IMR-90 (cell line): ENCODE data around the gene EIF1AX. TPM values are rescaled to one million over a fixed set of nuclear protein-coding genes. Genes with fewer than 3 reads are reported as not detected.

Source experiments
- ATAC-seq: fragments of 200-7000 bp; cut with Tn5 transposase; 2 replicates; pipeline ENCODE4 v1.9.1; 2020; ENCODE audit warnings: low read depth, mild to moderate bottlenecking, moderate library complexity
- BruUV-seq: library from RNA; stranded (reverse); fragments of 400-500 nt; replicated peaks from 2 replicates; lab custom pipeline; 2021; lab: Mats Ljungman, UMichigan
- CTCF ChIA-PET: fragments of 300-600 bp; formaldehyde crosslinking; extraction: SDS; loops from one replicate; lab custom pipeline; 2021; ENCODE audit warnings: antibody characterized with exemption; lab: Yijun Ruan, JAX
- POLR2A ChIA-PET: fragments of 300-600 bp; sonication (Branson Sonifier 250); formaldehyde crosslinking; loops from one replicate; lab custom pipeline; 2022; ENCODE audit warnings: antibody characterized with exemption; ENCODE audit not compliant: unreplicated experiment; lab: Charles Lee
- DNase-seq: peaks from one replicate; pipeline ENCODE4 v3.0.0; 2013
- H2AFZ ChIP-seq: replicated peaks from 2 replicates; pipeline ENCODE3; 2013; ENCODE audit warnings: low read length, mild to moderate bottlenecking; ENCODE audit not compliant: poor library complexity
- H2AK5ac ChIP-seq: 2 replicates; pipeline ENCODE4 v1.6.1; 2013; ENCODE audit warnings: low read depth, low read length, inconsistent platforms
- H2AK9ac ChIP-seq: replicated peaks from 2 replicates; pipeline ENCODE3; 2013; ENCODE audit warnings: mild to moderate bottlenecking, low read depth, low read length, moderate library complexity; ENCODE audit not compliant: poor library complexity
- H2BK120ac ChIP-seq: 2 replicates; pipeline ENCODE4 v1.6.1; 2013; ENCODE audit warnings: low read depth, low read length, inconsistent platforms
- H2BK15ac ChIP-seq: 3 replicates; pipeline ENCODE4 v1.6.1; 2013; ENCODE audit warnings: low read depth, low read length, inconsistent platforms
- H2BK20ac ChIP-seq: 2 replicates; pipeline ENCODE4 v1.6.1; 2013; ENCODE audit warnings: low read depth, mild to moderate bottlenecking, inconsistent platforms, low read length, moderate library complexity
- H2BK5ac ChIP-seq: 2 replicates; pipeline ENCODE4 v1.6.1; 2013; ENCODE audit warnings: mild to moderate bottlenecking, low read depth, low read length, inconsistent platforms; ENCODE audit not compliant: poor library complexity, severe bottlenecking
- H3K14ac ChIP-seq: replicated peaks from 2 replicates; pipeline ENCODE4 v1.6.1; 2013; ENCODE audit warnings: low read depth, low read length, inconsistent platforms
- H3K18ac ChIP-seq: 2 replicates; pipeline ENCODE4 v1.6.1; 2013; ENCODE audit warnings: low read depth, low read length, control low read depth
- H3K23ac ChIP-seq: 2 replicates; pipeline ENCODE4 v1.6.1; 2013; ENCODE audit warnings: low read depth, low read length, inconsistent platforms
- H3K27ac ChIP-seq: 2 replicates; pipeline ENCODE4 v1.5.1; 2013; ENCODE audit warnings: mild to moderate bottlenecking, control low read depth, low read length; ENCODE audit not compliant: insufficient read depth
- H3K27me3 ChIP-seq: 2 replicates; pipeline ENCODE4 v1.6.1; 2013; ENCODE audit warnings: low read length; ENCODE audit not compliant: control insufficient read depth, insufficient read depth
- H3K36me3 ChIP-seq: 2 replicates; pipeline ENCODE4 v1.6.1; 2013; ENCODE audit warnings: low read length, mixed read lengths; ENCODE audit not compliant: control insufficient read depth, insufficient read depth
- H3K4ac ChIP-seq: 2 replicates; pipeline ENCODE4 v1.6.1; 2013; ENCODE audit warnings: low read depth, low read length, inconsistent platforms
- H3K4me1 ChIP-seq: 2 replicates; pipeline ENCODE4 v1.6.1; 2013; ENCODE audit warnings: low read length, mixed read lengths; ENCODE audit not compliant: control insufficient read depth, insufficient read depth
- H3K4me2 ChIP-seq: 2 replicates; pipeline ENCODE4 v1.6.1; 2013; ENCODE audit warnings: low read depth, mild to moderate bottlenecking, control low read depth, low read length, moderate library complexity
- H3K4me3 ChIP-seq: 2 replicates; pipeline ENCODE4 v1.5.1; 2013; ENCODE audit warnings: low read depth, mild to moderate bottlenecking, control low read depth, low read length, moderate library complexity; ENCODE audit not compliant: insufficient read depth
- H3K56ac ChIP-seq: 2 replicates; pipeline ENCODE4 v1.6.1; 2013; ENCODE audit warnings: low read length, inconsistent platforms; ENCODE audit not compliant: insufficient read depth; ENCODE audit errors: extremely low read depth
- H3K79me1 ChIP-seq, 2 experiments: 2 replicates each; pipeline ENCODE4 v1.6.1; 2013; ENCODE audit warnings: low read length in 2 of 2, inconsistent platforms in 1 of 2, low read depth in 1 of 2
- H3K9ac ChIP-seq: 2 replicates; pipeline ENCODE4 v1.6.1; 2013; ENCODE audit warnings: low read depth, low read length, control low read depth
- H3K9me1 ChIP-seq: 2 replicates; pipeline ENCODE4 v1.6.1; 2013; ENCODE audit warnings: low read length, inconsistent platforms; ENCODE audit not compliant: insufficient read depth
- H3K9me3 ChIP-seq: 2 replicates; pipeline ENCODE4 v1.6.1; 2013; ENCODE audit warnings: low read length; ENCODE audit not compliant: control insufficient read depth, insufficient read depth
- H4K20me1 ChIP-seq: 2 replicates; pipeline ENCODE4 v1.6.1; 2013; ENCODE audit warnings: low read length, inconsistent platforms; ENCODE audit not compliant: insufficient read depth
- H4K5ac ChIP-seq: 2 replicates; pipeline ENCODE4 v1.6.1; 2013; ENCODE audit warnings: mild to moderate bottlenecking, low read depth, low read length, control low read depth
- H4K8ac ChIP-seq, 2 experiments: 2 replicates each; pipeline ENCODE4 v1.6.1; 2013; ENCODE audit warnings: low read depth in 2 of 2, low read length in 2 of 2, control low read depth in 1 of 2, inconsistent platforms in 1 of 2
- H4K91ac ChIP-seq: 2 replicates; pipeline ENCODE4 v1.6.1; 2013; ENCODE audit warnings: low read depth, low read length, inconsistent platforms; ENCODE audit not compliant: insufficient read depth
- BHLHE40 ChIP-seq: fragments of 150-350 bp; IDR thresholded peaks from 2 replicates; pipeline ENCODE4 v1.6.1; 2016; ENCODE audit warnings: mild to moderate bottlenecking, low read depth, low read length
- CEBPB ChIP-seq: IDR thresholded peaks from 2 replicates; pipeline ENCODE4 v1.6.1; 2012; ENCODE audit warnings: low read depth, low read length, improper control_type of control experiment
- CHD1 ChIP-seq: IDR thresholded peaks from 2 replicates; pipeline ENCODE4 v1.6.1; 2012; ENCODE audit warnings: low read depth, low read length, improper control_type of control experiment
- CTCF ChIP-seq: conservative IDR thresholded peaks from 2 replicates; pipeline ENCODE4 v1.5.1; 2012; ENCODE audit warnings: mild to moderate bottlenecking, low read depth, low read length, improper control_type of control experiment
- ELK1 ChIP-seq: fragments of 150-350 bp; IDR thresholded peaks from 2 replicates; pipeline ENCODE4 v1.6.1; 2016; ENCODE audit warnings: low read depth, mild to moderate bottlenecking, low read length, moderate library complexity, borderline replicate concordance
- FOS ChIP-seq: fragments of 150-350 bp; IDR thresholded peaks from 2 replicates; pipeline ENCODE4 v1.6.1; 2016; ENCODE audit warnings: low read depth, low read length
- MAFK ChIP-seq: IDR thresholded peaks from 2 replicates; pipeline ENCODE4 v1.6.1; 2012; ENCODE audit warnings: low read depth, low read length, improper control_type of control experiment
- MXI1 ChIP-seq: IDR thresholded peaks from 2 replicates; pipeline ENCODE4 v1.6.1; 2012; ENCODE audit warnings: low read depth, mild to moderate bottlenecking, low read length, moderate library complexity, borderline replicate concordance
- NFE2L2 ChIP-seq: fragments of 150-350 bp; IDR thresholded peaks from 2 replicates; pipeline ENCODE4 v1.6.1; 2016; ENCODE audit warnings: low read depth, mild to moderate bottlenecking, low read length
- POLR2A ChIP-seq: IDR thresholded peaks from 2 replicates; pipeline ENCODE4 v1.6.1; 2012; ENCODE audit warnings: mild to moderate bottlenecking, low read depth, low read length
- RAD21 ChIP-seq: IDR thresholded peaks from 2 replicates; pipeline ENCODE4 v1.6.1; 2012; ENCODE audit warnings: low read length, improper control_type of control experiment
- RCOR1 ChIP-seq: IDR thresholded peaks from 2 replicates; pipeline ENCODE4 v1.6.1; 2012; ENCODE audit warnings: mild to moderate bottlenecking, low read length, improper control_type of control experiment; ENCODE audit not compliant: insufficient replicate concordance
- RFX5 ChIP-seq: IDR thresholded peaks from 2 replicates; pipeline ENCODE4 v1.8.0; 2012; ENCODE audit warnings: low read depth, mild to moderate bottlenecking, low read length, moderate library complexity
- SMC3 ChIP-seq: fragments of 150-350 bp; IDR thresholded peaks from 2 replicates; pipeline ENCODE4 v1.6.1; 2016; ENCODE audit warnings: low read depth, mild to moderate bottlenecking, antibody characterized with exemption, low read length, moderate library complexity
- USF2 ChIP-seq: fragments of 150-350 bp; IDR thresholded peaks from 2 replicates; pipeline ENCODE4 v1.6.1; 2017; ENCODE audit warnings: mild to moderate bottlenecking, antibody characterized with exemption, low read length, low read depth
- WGBS, 2 experiments: methylation state at CpG; one replicate each; pipeline versions ENCODE4 v1.1.5 to v1.1.7; 2013; ENCODE audit warnings: missing lambda C conversion rate in 2 of 2; ENCODE audit not compliant: insufficient read length in 1 of 2; ENCODE audit errors: extremely low coverage in 2 of 2; 5-methylcytosine and 5-hydroxymethylcytosine counted together
- dilution Hi-C: fragments of 300-500 bp; cut with HindIII; formaldehyde crosslinking; loops from one replicate; pipeline ENCODE4 v1.14.3; 2018; ENCODE audit warnings: low sequenced_read_pairs; ENCODE audit not compliant: unreplicated experiment
- in situ Hi-C: fragments of 300-500 bp; cut with MboI; formaldehyde crosslinking; loops from 3 replicates; pipeline ENCODE4 v1.14.3; 2019; ENCODE audit warnings: low sequenced_read_pairs, inconsistent platforms, mixed read lengths
- intact Hi-C: fragments of 100-400 bp; cut with micrococcal nuclease; formaldehyde crosslinking; loops from 2 replicates; pipeline ENCODE4 v1.10.0; 2022
- polyA plus RNA-seq, 3 experiments: library from polyadenylated mRNA; depleted of rRNA; stranded (reverse); fragments of >200 nt; gene quantifications; 2 replicates each; pipeline ENCODE4 v1.2.3, GENCODE V29; 2012; ENCODE audit warnings: low replicate concordance in 1 of 3
- total RNA-seq: library from RNA; depleted of rRNA; stranded (reverse); fragments of >200 nt; gene quantifications from 2 replicates; pipeline ENCODE4 v1.2.3, GENCODE V29; 2012

EIF1AX gene
- total and polyA plus RNA-seq, 2 of the 4 experiments (the other 2 are of a cell fraction): 12.2 to 44.5 TPM

GRCh38 chrX:20147561-20147960 lies 5.9 kb upstream of the EIF1AX start:
- Histone ChIP-seq H3K27me3 (peaks cover 2% of the 10 kb centered on the region; the same call in 1 of the 2 replicates), H2AFZ (no peak overlapping the region), H3K4me3 (no peak overlapping the region), H3K4ac (no peak overlapping the region), H3K4me2 (no peak overlapping the region), H4K5ac (no peak overlapping the region), H4K8ac (no peak overlapping the region), H3K9me1 (no peaks in the 10 kb centered on the region), H3K23ac (no peak overlapping the region), H3K4me1 (no peaks in the 10 kb centered on the region), H3K79me1 (no peaks in the 10 kb centered on the region), H3K9me3 (no peaks in the 10 kb centered on the region), H4K91ac (no peak overlapping the region), H2BK15ac (no peak overlapping the region), H3K36me3 (peaks cover 2% of the 10 kb centered on the region; the same call in 1 of the 2 replicates), H3K56ac (no peak overlapping the region), H2AK9ac (no peak overlapping the region), H3K14ac (no peak overlapping the region), H3K9ac (no peak overlapping the region), H2BK20ac (no peak overlapping the region), H2AK5ac (no peak overlapping the region), H2BK120ac (no peak overlapping the region), H3K27ac (no peak overlapping the region), H2BK5ac (no peak overlapping the region), H3K18ac (no peak overlapping the region), H4K20me1 (no peaks in the 10 kb centered on the region)
- in situ Hi-C loops: no loop called here
- intact Hi-C loops: no loop called here
- ATAC-seq (no peak), DNase-seq (no peak)
- POLR2A ChIA-PET: no interaction called here
- dilution Hi-C loops: no loop called here
- WGBS, 2 experiments: no CpG with 5 or more reads among the region's 1 CpG
- CTCF ChIA-PET: no interaction called here
- TF ChIP-seq CHD1 (no peak), FOS (no peak), SMC3 (no peak), RFX5 (no peak), MXI1 (no peak), NFE2L2 (no peak), RAD21 (no peak), MAFK (no peak), USF2 (no peak), RCOR1 (no peak), BHLHE40 (no peak), CTCF (no peak), ELK1 (no peak), POLR2A (no peak), CEBPB (no peak)
- no TSS peak for BruUV-seq
